Right lobe of liver (tissue), 6 donors: ENCODE data around the gene ETFA. TPM values are rescaled to one million over a fixed set of nuclear protein-coding genes. Genes with fewer than 3 reads are reported as not detected.

Experiments used
- ATAC-seq, 4 donors: fragments of 200-7000 bp; cut with Tn5 transposase; one replicate each; pipeline ENCODE4 v1.9.1; 2020; ENCODE audit warnings: mild to moderate bottlenecking in 4 of 4, moderate library complexity in 4 of 4
- DNase-seq, 3 donors: peaks; one replicate each; pipeline ENCODE4 v3.0.0-alpha.2; 2020
- H3K27ac ChIP-seq, 3 donors: fragments of 200-600 bp; one replicate each; pipeline ENCODE4 v1.8.0; 2022
- H3K27me3 ChIP-seq, 2 donors: fragments of 200-600 bp; one replicate each; pipeline ENCODE4 v1.8.0; 2022
- H3K36me3 ChIP-seq, 4 donors: fragments of 200-600 bp; sonication (generic) in 1 of 4; one replicate each; pipeline versions ENCODE4 v1.5.1 to v1.8.0; 2017 to 2022; ENCODE audit warnings: control low read depth in 1 of 4
- H3K4me1 ChIP-seq, 4 donors: fragments of 200-600 bp; sonication (generic) in 1 of 4; one replicate each; pipeline versions ENCODE4 v1.5.1 to v1.8.0; 2017 to 2022; ENCODE audit warnings: control low read depth in 1 of 4
- H3K4me3 ChIP-seq, 3 donors: fragments of 200-600 bp; one replicate each; pipeline ENCODE4 v1.8.0; 2022
- H3K9me3 ChIP-seq, 4 donors: fragments of 200-600 bp; sonication (generic) in 1 of 4; one replicate each; pipeline versions ENCODE4 v1.5.1 to v1.8.0; 2017 to 2022; ENCODE audit warnings: control low read depth in 1 of 4
- CTCF ChIP-seq, 4 donors: fragments of 200-600 bp in 3 of 4; fragments of 450-650 bp in 1 of 4; IDR thresholded peaks; one replicate each; pipeline versions ENCODE4 v1.5.1 to v1.8.0; 2016 to 2022; ENCODE audit warnings: antibody characterized with exemption in 4 of 4, mild to moderate bottlenecking in 2 of 4
- POLR2A ChIP-seq: fragments of 450-650 bp; IDR thresholded peaks from one replicate; pipeline ENCODE4 v1.6.1; 2017; ENCODE audit warnings: antibody characterized with exemption, mild to moderate bottlenecking
- WGBS: methylation state at CpG from one replicate; pipeline ENCODE4 v1.1.6; 2018; ENCODE audit warnings: low coverage, low lambda C conversion rate; ENCODE audit not compliant: insufficient coverage; ENCODE audit errors: missing lambda C conversion rate; 5-methylcytosine and 5-hydroxymethylcytosine counted together
- intact Hi-C, 2 donors: fragments of 100-400 bp; cut with DNase I; formaldehyde crosslinking; loops; one replicate each; pipeline versions ENCODE4 v1.11.2 to v1.14.1; 2022
- total RNA-seq, 6 experiments: library from RNA; depleted of rRNA in 2 of 6; stranded (reverse); fragments of >200 nt in 2 of 6; fragmentation: NEBNext Ultra II Directional in 3 of 6; extraction: Animal tissue kit (Norgen Biotek cat#: 25700) in 3 of 6; gene quantifications; one replicate each; pipeline versions ENCODE4 v1.1.0 to v1.2.4, GENCODE V29; 2016 to 2023
- donor health status: DM: no; HTN: yes; CAD: no.
- donor health status: DM: no; HTN: no; CAD: no.
- donor health status: DM: no; HTN: no; CAD: no.
- donor health status: DM: no; HTN: yes; CAD: no.
- donor health status: DM: no; HTN: yes; CAD: no.

The ETFA gene
- total RNA-seq, 6 experiments from 2014 or later: 208 to 302 (median 274) TPM

- Histone ChIP-seq H3K4me1 (peaks cover 0 to 45% (median 0%) of the 10 kb centered on the region in 4 donors), H3K27ac (no peak overlapping the region), H3K27me3 (peaks cover 18 to 86% of the 10 kb centered on the region in 2 donors), H3K4me3 (peak overlapping the region in 1 of 3 donors; percentile 10), H3K36me3 (no peaks in the 10 kb centered on the region), H3K9me3 (no peaks in the 10 kb centered on the region)
- intact Hi-C loops: no loop called here
- WGBS: 24% methylated on average over 15 of the region's 26 CpGs
- TF ChIP-seq POLR2A (no peak), CTCF (IDR thresholded peaks at IDR 0.05) (no peak)
- ATAC-seq: no peak
- DNase-seq: no peak
Observed at GRCh38 chr15:76338486-76339304, 27.4 kb upstream of the ETFA start.

- DNase-seq (peak in 1 of 3 donors; percentile 58), ATAC-seq (no peak)
- Histone ChIP-seq H3K27me3 (peaks cover 18 to 79% of the 10 kb centered on the region in 2 donors), H3K27ac (no peak overlapping the region), H3K4me1 (peaks cover 0 to 42% (median 0%) of the 10 kb centered on the region in 4 donors), H3K9me3 (no peaks in the 10 kb centered on the region), H3K36me3 (no peaks in the 10 kb centered on the region), H3K4me3 (peak overlapping the region in 1 of 3 donors; percentile 27)
- intact Hi-C loops: no loop called here
- 13% methylated on average over 7 of the region's 89 CpGs for WGBS
- TF ChIP-seq CTCF (IDR thresholded peaks at IDR 0.05) (no peak), POLR2A (no peak)
Observed at GRCh38 chr15:76337696-76338485, 26.6 kb upstream of the ETFA start.

- no peak for DNase-seq
- peak overlapping the region in 1 of 3 donors; percentile 27 for H3K4me3 ChIP-seq
Observed at GRCh38 chr15:76337059-76337695, 25.9 kb upstream of the ETFA start.

GRCh38 chr15:76336254-76337058, 25.2 kb upstream of the ETFA start, which contains the start of gene ISL2:
ISL2 (plus strand) TSS chr15:76336773; CDS start chr15:76336884, 111 bp downstream.
- intact Hi-C loops: no loop called here
- Histone ChIP-seq H3K4me1 (peaks cover 0 to 29% (median 0%) of the 10 kb centered on the region in 4 donors), H3K27me3 (peaks cover 18 to 64% of the 10 kb centered on the region in 2 donors), H3K9me3 (no peaks in the 10 kb centered on the region), H3K36me3 (no peaks in the 10 kb centered on the region), H3K4me3 (peak within 1 kb of the TSS in 1 of 3 donors; percentile 31), H3K27ac (no peak within 1 kb of the TSS)
- WGBS: 5% methylated on average over 24 of the region's 40 CpGs
- ATAC-seq: peak; percentile 20 to 61 (median 54)
- TF ChIP-seq CTCF (IDR thresholded peaks at IDR 0.05) (no peak), POLR2A (no peak)
- peak; percentile 66 to 80 (median 66) for DNase-seq

More at GRCh38 chr15:76337059-76337695, 25.9 kb upstream of the ETFA start:
- intact Hi-C loops: no loop called here
- peaks cover 0 to 35% (median 0%) of the 10 kb centered on the region in 4 donors for H3K4me1 ChIP-seq
- ATAC-seq: no peak
- TF ChIP-seq POLR2A: no peak
- no peaks in the 10 kb centered on the region for H3K36me3 ChIP-seq
- no peak overlapping the region for H3K27ac ChIP-seq
- WGBS: 8% methylated on average over 24 of the region's 25 CpGs
- peaks cover 18 to 71% of the 10 kb centered on the region in 2 donors for H3K27me3 ChIP-seq
- H3K9me3 ChIP-seq: no peaks in the 10 kb centered on the region
